Measurements from ENCODE around the gene COL18A1. TPM values are rescaled to one million over a fixed set of nuclear protein-coding genes. Genes with fewer than 3 reads are reported as not detected.

The COL18A1 gene
- total RNA-seq, 1 donor from 2014 or later = 9.2 TPM

GRCh38 chr21:45387506-45387905 is 17.5 kb upstream of the COL18A1 start:
- H3K36me3 ChIP-seq (ENCODE audit: control insufficient read depth, insufficient read depth, low read length) = no peaks in the 10 kb centered on the region
- no peak overlapping the region for H3K4me3 ChIP-seq (ENCODE audit: low read depth, low read length)
- TF ChIP-seq CTCF (IDR thresholded peaks at IDR 0.05; ENCODE audit: insufficient read depth, low read length, severe bottlenecking) = no peak
- FAIRE-seq (peak; percentile 50), DNase-seq (ENCODE audit: low read depth) (no peak)
- peaks cover 15% of the 10 kb centered on the region for H3K27me3 ChIP-seq (ENCODE audit: control insufficient read depth, insufficient read depth, low read length)

GRCh38 chr21:45388011-45388521 is 16.9 kb upstream of the COL18A1 start:
- DNase-seq (ENCODE audit: low read depth) (no peak), FAIRE-seq (no peak)
- peaks cover 15% of the 10 kb centered on the region for H3K27me3 ChIP-seq (ENCODE audit: control insufficient read depth, insufficient read depth, low read length)

GRCh38 chr21:45388611-45389296 is 16.2 kb upstream of the COL18A1 start:
- DNase-seq (ENCODE audit: low read depth) (no peak), FAIRE-seq (peak; percentile 86)
- Histone ChIP-seq H3K4me3 (ENCODE audit: low read depth, low read length) (no peak overlapping the region), H3K36me3 (ENCODE audit: control insufficient read depth, insufficient read depth, low read length) (no peaks in the 10 kb centered on the region), H3K27me3 (ENCODE audit: control insufficient read depth, insufficient read depth, low read length) (peaks cover 13% of the 10 kb centered on the region)
- TF ChIP-seq CTCF (IDR thresholded peaks at IDR 0.05; ENCODE audit: insufficient read depth, low read length, severe bottlenecking) = no peak

More at GRCh38 chr21:45388011-45388521, 16.9 kb upstream of the COL18A1 start:
- H3K36me3 ChIP-seq (ENCODE audit: control insufficient read depth, insufficient read depth, low read length) = no peaks in the 10 kb centered on the region
- H3K4me3 ChIP-seq (ENCODE audit: low read depth, low read length) = no peak overlapping the region
- no peak for TF ChIP-seq CTCF (IDR thresholded peaks at IDR 0.05; ENCODE audit: insufficient read depth, low read length, severe bottlenecking)

- H3K27me3 ChIP-seq (ENCODE audit: control insufficient read depth, insufficient read depth, low read length) = peaks cover 15% of the 10 kb centered on the region
- DNase-seq (ENCODE audit: low read depth) (no peak), FAIRE-seq (no peak)
- H3K36me3 ChIP-seq (ENCODE audit: control insufficient read depth, insufficient read depth, low read length) = no peaks in the 10 kb centered on the region
- TF ChIP-seq CTCF (IDR thresholded peaks at IDR 0.05; ENCODE audit: insufficient read depth, low read length, severe bottlenecking) = no peak
- no peak overlapping the region for H3K4me3 ChIP-seq (ENCODE audit: low read depth, low read length)
Measured at GRCh38 chr21:45390121-45390751, 14.7 kb upstream of the COL18A1 start.

- FAIRE-seq (peak; percentile 64), DNase-seq (ENCODE audit: low read depth) (no peak)
- no peak for TF ChIP-seq CTCF (IDR thresholded peaks at IDR 0.05; ENCODE audit: insufficient read depth, low read length, severe bottlenecking)
- Histone ChIP-seq H3K36me3 (ENCODE audit: control insufficient read depth, insufficient read depth, low read length) (no peaks in the 10 kb centered on the region), H3K4me3 (ENCODE audit: low read depth, low read length) (no peak overlapping the region), H3K27me3 (ENCODE audit: control insufficient read depth, insufficient read depth, low read length) (peaks cover 14% of the 10 kb centered on the region)
Measured at GRCh38 chr21:45390831-45391742, 13.9 kb upstream of the COL18A1 start.

Data from bronchial epithelial cell (primary cell).